HepG2 (cell line): ENCODE results near the gene MRI1. TPM values are rescaled to one million over a fixed set of nuclear protein-coding genes. Genes with fewer than 3 reads are reported as not detected.

Experiments
- FOXA1 ChIP-seq, 2 experiments: fragments of 450-650 bp in 1 of 2; sonication (generic) in 1 of 2; formaldehyde crosslinking in 1 of 2; IDR thresholded peaks; 2 replicates each; pipeline versions ENCODE4 v1.4.0 to v1.6.1; 2016 to 2020; ENCODE audit warnings: missing genetic modification reagents in 1 of 2
- HHEX ChIP-seq: IDR thresholded peaks from 2 replicates; pipeline ENCODE4 v1.6.1; 2016; ENCODE audit warnings: control low read depth
- JUN ChIP-seq: sonication (generic); formaldehyde crosslinking; IDR thresholded peaks from 2 replicates; pipeline ENCODE4 v1.4.0; 2020; ENCODE audit warnings: mild to moderate bottlenecking, missing genetic modification reagents
- KDM5B ChIP-seq: sonication (generic); formaldehyde crosslinking; IDR thresholded peaks from 2 replicates; pipeline ENCODE4 v1.4.0; 2020; ENCODE audit warnings: missing genetic modification reagents, mild to moderate bottlenecking, borderline replicate concordance
- PLRG1 ChIP-seq: fragments of 450-650 bp; conservative IDR thresholded peaks from 2 replicates; pipeline ENCODE4 v1.6.1; 2016
- TMF1 ChIP-seq: sonication (generic); formaldehyde crosslinking; IDR thresholded peaks from 2 replicates; pipeline ENCODE4 v1.8.1; 2022; ENCODE audit warnings: low read depth, missing genetic modification reagents
- ZBTB39 ChIP-seq: sonication (generic); formaldehyde crosslinking; IDR thresholded peaks from 2 replicates; pipeline ENCODE4 v1.5.0; 2020; ENCODE audit warnings: missing genetic modification reagents
- ZNF34 ChIP-seq: sonication (generic); formaldehyde crosslinking; IDR thresholded peaks from 2 replicates; pipeline ENCODE4 v1.4.0; 2020; ENCODE audit warnings: mild to moderate bottlenecking, missing genetic modification reagents, borderline replicate concordance
- ZNF557 ChIP-seq: sonication (generic); formaldehyde crosslinking; IDR thresholded peaks from 2 replicates; pipeline ENCODE4 v1.4.0; 2020; ENCODE audit warnings: missing genetic modification reagents
- polyA plus RNA-seq, 8 experiments: library from polyadenylated mRNA; depleted of rRNA in 3 of 8; stranded (reverse) in 7 of 8; unstranded in 1 of 8; fragments of >200 nt; fragmentation: Illumina TruSeq in 4 of 8; extraction: Trizol in 4 of 8; gene quantifications; 2 replicates each; pipeline versions ENCODE4 v1.2.1 to v1.2.3, GENCODE V29; 2011 to 2016; ENCODE audit warnings: low read depth in 4 of 8, missing spikeins in 1 of 8, mixed read lengths in 1 of 8; ENCODE audit not compliant: insufficient read depth in 1 of 8
- total RNA-seq, 5 experiments: library from RNA; depleted of rRNA; stranded (reverse); fragments of >200 nt; fragmentation: Illumina TruSeq; extraction: Trizol; gene quantifications; 2 replicates each; pipeline ENCODE4 v1.2.3, GENCODE V29; 2016; ENCODE audit warnings: low read depth in 1 of 5
- TF ChIP-seq, protein P1 (sequence below): sonication (generic); formaldehyde crosslinking; IDR thresholded peaks from 2 replicates; pipeline ENCODE4 v1.5.0; 2020; ENCODE audit warnings: mild to moderate bottlenecking, missing genetic modification reagents, borderline replicate concordance
- TF ChIP-seq, protein P2 (sequence below): IDR thresholded peaks from 2 replicates; pipeline ENCODE4 v1.4.0; 2020; ENCODE audit warnings: mild to moderate bottlenecking, missing genetic modification reagents
- TF ChIP-seq, protein P3 (sequence below): sonication (generic); formaldehyde crosslinking; IDR thresholded peaks from 2 replicates; pipeline ENCODE4 v1.5.0; 2020; ENCODE audit warnings: missing genetic modification reagents

The MRI1 gene
- total and polyA plus RNA-seq, 2 of the 13 experiments (the other 11 are each of a cell fraction or from before 2014, with no cell fraction given): 20.1 to 20.6 TPM

- TF ChIP-seq JUN (CRISPR knock-in tag) (no peak), TMF1 (CRISPR knock-in tag) (peak; percentile 61; the same call in 1 of the 2 replicates), FOXA1 (IDR thresholded peaks at IDR 0.05) (no peak), FOXA1 (CRISPR knock-in tag; IDR thresholded peaks at IDR 0.05) (peak; percentile 69), ZNF557 (CRISPR knock-in tag) (no peak), ZNF34 (CRISPR knock-in tag) (0 out of 2 replicates have a peak, but pooled peaks have one; percentile 29), HHEX (CRISPR knock-in tag) (no peak), PLRG1 (no peak), ZBTB39 (CRISPR knock-in tag) (no peak), KDM5B (CRISPR knock-in tag) (peak; percentile 60; the same call in 1 of the 2 replicates)
- TF ChIP-seq, protein P1, sequence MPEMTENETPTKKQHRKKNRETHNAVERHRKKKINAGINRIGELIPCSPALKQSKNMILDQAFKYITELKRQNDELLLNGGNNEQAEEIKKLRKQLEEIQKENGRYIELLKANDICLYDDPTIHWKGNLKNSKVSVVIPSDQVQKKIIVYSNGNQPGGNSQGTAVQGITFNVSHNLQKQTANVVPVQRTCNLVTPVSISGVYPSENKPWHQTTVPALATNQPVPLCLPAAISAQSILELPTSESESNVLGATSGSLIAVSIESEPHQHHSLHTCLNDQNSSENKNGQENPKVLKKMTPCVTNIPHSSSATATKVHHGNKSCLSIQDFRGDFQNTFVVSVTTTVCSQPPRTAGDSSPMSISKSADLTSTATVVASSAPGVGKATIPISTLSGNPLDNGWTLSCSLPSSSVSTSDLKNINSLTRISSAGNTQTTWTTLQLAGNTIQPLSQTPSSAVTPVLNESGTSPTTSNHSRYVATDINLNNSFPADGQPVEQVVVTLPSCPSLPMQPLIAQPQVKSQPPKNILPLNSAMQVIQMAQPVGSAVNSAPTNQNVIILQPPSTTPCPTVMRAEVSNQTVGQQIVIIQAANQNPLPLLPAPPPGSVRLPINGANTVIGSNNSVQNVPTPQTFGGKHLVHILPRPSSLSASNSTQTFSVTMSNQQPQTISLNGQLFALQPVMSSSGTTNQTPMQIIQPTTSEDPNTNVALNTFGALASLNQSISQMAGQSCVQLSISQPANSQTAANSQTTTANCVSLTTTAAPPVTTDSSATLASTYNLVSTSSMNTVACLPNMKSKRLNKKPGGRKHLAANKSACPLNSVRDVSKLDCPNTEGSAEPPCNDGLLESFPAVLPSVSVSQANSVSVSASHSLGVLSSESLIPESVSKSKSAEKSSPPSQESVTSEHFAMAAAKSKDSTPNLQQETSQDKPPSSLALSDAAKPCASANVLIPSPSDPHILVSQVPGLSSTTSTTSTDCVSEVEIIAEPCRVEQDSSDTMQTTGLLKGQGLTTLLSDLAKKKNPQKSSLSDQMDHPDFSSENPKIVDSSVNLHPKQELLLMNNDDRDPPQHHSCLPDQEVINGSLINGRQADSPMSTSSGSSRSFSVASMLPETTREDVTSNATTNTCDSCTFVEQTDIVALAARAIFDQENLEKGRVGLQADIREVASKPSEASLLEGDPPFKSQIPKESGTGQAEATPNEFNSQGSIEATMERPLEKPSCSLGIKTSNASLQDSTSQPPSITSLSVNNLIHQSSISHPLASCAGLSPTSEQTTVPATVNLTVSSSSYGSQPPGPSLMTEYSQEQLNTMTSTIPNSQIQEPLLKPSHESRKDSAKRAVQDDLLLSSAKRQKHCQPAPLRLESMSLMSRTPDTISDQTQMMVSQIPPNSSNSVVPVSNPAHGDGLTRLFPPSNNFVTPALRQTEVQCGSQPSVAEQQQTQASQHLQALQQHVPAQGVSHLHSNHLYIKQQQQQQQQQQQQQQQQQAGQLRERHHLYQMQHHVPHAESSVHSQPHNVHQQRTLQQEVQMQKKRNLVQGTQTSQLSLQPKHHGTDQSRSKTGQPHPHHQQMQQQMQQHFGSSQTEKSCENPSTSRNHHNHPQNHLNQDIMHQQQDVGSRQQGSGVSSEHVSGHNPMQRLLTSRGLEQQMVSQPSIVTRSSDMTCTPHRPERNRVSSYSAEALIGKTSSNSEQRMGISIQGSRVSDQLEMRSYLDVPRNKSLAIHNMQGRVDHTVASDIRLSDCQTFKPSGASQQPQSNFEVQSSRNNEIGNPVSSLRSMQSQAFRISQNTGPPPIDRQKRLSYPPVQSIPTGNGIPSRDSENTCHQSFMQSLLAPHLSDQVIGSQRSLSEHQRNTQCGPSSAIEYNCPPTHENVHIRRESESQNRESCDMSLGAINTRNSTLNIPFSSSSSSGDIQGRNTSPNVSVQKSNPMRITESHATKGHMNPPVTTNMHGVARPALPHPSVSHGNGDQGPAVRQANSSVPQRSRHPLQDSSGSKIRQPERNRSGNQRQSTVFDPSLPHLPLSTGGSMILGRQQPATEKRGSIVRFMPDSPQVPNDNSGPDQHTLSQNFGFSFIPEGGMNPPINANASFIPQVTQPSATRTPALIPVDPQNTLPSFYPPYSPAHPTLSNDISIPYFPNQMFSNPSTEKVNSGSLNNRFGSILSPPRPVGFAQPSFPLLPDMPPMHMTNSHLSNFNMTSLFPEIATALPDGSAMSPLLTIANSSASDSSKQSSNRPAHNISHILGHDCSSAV (CRISPR knock-in tag): no peak
- TF ChIP-seq, protein P2, sequence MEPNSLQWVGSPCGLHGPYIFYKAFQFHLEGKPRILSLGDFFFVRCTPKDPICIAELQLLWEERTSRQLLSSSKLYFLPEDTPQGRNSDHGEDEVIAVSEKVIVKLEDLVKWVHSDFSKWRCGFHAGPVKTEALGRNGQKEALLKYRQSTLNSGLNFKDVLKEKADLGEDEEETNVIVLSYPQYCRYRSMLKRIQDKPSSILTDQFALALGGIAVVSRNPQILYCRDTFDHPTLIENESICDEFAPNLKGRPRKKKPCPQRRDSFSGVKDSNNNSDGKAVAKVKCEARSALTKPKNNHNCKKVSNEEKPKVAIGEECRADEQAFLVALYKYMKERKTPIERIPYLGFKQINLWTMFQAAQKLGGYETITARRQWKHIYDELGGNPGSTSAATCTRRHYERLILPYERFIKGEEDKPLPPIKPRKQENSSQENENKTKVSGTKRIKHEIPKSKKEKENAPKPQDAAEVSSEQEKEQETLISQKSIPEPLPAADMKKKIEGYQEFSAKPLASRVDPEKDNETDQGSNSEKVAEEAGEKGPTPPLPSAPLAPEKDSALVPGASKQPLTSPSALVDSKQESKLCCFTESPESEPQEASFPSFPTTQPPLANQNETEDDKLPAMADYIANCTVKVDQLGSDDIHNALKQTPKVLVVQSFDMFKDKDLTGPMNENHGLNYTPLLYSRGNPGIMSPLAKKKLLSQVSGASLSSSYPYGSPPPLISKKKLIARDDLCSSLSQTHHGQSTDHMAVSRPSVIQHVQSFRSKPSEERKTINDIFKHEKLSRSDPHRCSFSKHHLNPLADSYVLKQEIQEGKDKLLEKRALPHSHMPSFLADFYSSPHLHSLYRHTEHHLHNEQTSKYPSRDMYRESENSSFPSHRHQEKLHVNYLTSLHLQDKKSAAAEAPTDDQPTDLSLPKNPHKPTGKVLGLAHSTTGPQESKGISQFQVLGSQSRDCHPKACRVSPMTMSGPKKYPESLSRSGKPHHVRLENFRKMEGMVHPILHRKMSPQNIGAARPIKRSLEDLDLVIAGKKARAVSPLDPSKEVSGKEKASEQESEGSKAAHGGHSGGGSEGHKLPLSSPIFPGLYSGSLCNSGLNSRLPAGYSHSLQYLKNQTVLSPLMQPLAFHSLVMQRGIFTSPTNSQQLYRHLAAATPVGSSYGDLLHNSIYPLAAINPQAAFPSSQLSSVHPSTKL: no peak
- TF ChIP-seq, protein P3, sequence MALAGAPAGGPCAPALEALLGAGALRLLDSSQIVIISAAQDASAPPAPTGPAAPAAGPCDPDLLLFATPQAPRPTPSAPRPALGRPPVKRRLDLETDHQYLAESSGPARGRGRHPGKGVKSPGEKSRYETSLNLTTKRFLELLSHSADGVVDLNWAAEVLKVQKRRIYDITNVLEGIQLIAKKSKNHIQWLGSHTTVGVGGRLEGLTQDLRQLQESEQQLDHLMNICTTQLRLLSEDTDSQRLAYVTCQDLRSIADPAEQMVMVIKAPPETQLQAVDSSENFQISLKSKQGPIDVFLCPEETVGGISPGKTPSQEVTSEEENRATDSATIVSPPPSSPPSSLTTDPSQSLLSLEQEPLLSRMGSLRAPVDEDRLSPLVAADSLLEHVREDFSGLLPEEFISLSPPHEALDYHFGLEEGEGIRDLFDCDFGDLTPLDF (CRISPR knock-in tag): 0 out of 2 replicates have a peak, but pooled peaks have one; percentile 6
Measured at GRCh38 chr19:13764821-13765394, 586 bp downstream of the MRI1 start (continued).
